A549 treated with AZD2906 at 1 μM for 4 hours (cell line): ENCODE results near the gene LRIT1. TPM values are rescaled to one million over a fixed set of nuclear protein-coding genes. Genes with fewer than 3 reads are reported as not detected.

Experiments
- total RNA-seq: library from RNA; stranded (reverse); fragments of 200-300 nt; extraction: Qiagen RNA extraction; gene quantifications from 5 replicates; pipeline ENCODE4 v1.2.3, GENCODE V29; 2022

The LRIT1 gene, protein sequence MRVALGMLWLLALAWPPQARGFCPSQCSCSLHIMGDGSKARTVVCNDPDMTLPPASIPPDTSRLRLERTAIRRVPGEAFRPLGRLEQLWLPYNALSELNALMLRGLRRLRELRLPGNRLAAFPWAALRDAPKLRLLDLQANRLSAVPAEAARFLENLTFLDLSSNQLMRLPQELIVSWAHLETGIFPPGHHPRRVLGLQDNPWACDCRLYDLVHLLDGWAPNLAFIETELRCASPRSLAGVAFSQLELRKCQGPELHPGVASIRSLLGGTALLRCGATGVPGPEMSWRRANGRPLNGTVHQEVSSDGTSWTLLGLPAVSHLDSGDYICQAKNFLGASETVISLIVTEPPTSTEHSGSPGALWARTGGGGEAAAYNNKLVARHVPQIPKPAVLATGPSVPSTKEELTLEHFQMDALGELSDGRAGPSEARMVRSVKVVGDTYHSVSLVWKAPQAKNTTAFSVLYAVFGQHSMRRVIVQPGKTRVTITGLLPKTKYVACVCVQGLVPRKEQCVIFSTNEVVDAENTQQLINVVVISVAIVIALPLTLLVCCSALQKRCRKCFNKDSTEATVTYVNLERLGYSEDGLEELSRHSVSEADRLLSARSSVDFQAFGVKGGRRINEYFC
- total RNA-seq, result not detected in 5 replicates

DNA sequence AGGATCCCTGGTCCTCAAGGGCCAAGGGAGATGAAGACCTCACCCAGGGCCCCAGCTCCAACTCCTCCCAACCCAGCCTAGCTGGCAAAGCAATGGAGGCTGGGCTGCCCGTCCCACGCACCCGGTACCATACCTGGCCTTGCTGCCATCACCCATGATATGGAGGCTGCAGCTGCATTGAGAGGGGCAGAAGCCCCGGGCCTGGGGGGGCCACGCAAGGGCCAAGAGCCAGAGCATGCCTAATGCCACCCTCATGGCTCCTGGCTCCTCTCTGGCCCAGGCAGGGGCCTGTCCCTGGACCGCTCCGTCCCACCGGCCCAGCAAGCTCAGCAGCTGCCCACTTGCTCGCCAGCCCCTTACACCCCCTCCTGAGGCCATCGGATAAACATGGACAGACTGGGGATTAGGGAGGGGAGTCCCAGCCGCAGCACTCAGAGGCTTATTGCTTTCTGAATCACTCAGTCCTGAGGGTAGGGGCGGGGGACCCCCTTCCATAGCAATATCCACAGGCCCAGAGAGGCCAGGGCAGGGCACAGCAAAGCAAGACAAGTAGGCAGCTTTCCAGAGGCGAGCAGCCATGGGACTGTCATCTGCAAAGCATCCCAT lies at the start of gene LRIT1:
Gene LRIT1 (minus strand): TSS at position 362 of the 606 bp plus-strand sequence. CDS start 107 bp downstream, at position 255.

DNA sequence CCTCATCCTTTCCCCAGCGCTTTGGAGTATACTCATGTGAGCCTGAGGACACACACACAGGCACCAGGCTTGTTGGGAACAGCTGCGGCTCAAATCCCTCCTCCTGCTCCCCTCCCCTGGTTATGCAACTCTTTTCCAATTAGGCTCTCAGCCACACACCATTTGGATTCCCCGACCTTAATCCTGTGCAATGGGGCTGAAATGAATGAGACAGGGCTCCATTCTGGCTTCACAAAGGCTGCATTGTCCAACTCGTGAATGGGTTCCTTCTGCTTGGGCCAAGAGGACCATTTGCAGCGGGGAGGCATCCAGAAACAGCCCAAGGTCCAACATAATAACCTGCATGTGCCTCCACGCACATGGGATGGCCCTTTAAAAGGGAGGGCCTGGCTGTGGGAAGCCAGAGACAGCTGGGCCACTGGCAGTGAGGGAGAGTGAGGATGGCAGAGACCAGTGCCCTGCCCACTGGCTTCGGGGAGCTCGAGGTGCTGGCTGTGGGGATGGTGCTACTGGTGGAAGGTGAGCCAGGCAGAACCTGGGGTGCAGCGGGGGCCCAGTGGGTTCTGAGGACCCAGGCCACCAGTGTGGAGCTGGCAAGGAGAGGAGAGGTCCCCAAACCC lies 3.4 kb upstream of the LRIT1 start, which contains the start of gene RGR:
Gene RGR (plus strand): TSS at position 403 of the 620 bp plus-strand sequence. CDS start 38 bp downstream, at position 441.

DNA sequence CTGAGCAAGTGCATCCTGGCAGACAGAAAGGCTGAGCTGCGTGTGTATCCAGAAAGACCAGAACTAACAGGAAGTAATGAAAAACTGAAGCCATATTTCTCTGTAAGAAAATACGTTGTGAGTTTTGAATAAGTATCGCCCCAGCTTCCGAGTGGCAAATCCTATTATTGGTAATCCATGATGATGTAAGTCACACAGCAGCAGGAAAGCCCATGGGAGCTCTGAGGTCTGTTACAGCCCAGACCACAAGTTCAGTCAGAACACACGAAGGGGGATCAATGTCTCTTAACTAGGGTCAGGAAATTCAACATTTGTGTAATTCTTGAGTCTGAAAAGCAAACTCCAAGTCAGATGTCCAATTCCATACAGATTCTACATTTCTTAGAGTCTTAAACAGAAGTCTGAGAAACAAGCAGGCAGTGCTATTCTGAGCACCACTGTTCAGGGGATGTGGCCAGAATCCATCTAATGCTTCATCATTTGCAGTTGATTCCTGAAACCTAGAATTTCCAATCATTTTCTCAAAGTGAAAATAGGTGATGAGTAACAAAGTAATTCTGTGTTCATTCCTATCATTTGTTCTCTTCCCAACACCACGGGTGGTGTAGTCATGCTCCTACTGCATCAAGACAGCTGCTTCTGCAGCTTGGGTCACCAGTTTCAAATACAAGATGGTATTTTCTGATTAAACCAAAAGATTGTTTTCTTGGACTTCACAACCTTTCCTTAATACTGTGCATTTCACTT lies 15.7 kb downstream of the LRIT1 start, which contains the start of gene LRIT2:
Gene LRIT2 (minus strand): TSS at position 118 of the 747 bp plus-strand sequence. CDS start 24 bp downstream, at position 94.

DNA sequence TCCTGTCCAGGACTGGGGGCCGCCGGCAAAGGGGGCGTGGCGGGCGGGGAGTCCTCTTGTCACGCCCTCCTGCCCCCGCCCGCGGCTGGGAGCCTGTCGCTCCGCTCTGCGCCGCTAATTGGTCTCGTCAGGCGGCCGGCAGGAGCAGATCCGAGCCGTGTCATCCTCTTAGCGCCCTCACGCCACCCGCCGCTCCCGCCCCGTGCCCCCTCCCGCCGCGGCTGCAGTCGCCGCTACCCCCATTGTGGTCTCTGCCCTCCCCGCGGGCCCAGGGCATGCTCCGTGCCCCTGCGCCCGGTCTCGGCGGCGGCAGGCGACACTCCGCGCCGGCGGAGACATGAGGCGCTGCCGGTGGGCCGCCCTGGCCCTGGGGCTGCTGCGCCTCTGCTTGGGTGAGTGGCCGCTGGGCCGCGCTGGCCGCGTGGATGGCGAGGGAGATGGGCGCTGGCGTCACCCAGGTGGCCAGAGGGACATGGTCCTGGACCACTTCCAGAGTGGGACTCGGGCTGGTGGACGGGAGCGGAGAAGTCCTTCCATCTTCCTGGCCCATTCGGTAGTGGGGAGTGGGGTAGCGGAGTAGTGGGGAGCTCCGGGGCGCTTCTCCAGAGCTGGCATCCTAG lies 46.8 kb downstream of the LRIT1 start, which contains the start of gene CDHR1:
Gene CDHR1 (plus strand): TSS at position 114 of the 620 bp plus-strand sequence. CDS start 224 bp downstream, at position 338.

Other genes with a start within 250 kb of the LRIT1 start
- gene GHITM, start 102.0 kb downstream of the LRIT1 start, total RNA-seq, result 196 to 216 TPM (median 196 TPM) in 5 replicates
- gene GPR15LG, start 67.7 kb downstream of the LRIT1 start, total RNA-seq, result not detected in 5 replicates
- gene CDHR1, start 47.0 kb downstream of the LRIT1 start, total RNA-seq, result 0.07 to 0.13 TPM (median 0.10 TPM) in 5 replicates
- gene LRIT2, start 16.0 kb downstream of the LRIT1 start, total RNA-seq, result not detected in 5 replicates
- gene RGR, start 3.5 kb upstream of the LRIT1 start, total RNA-seq, result not detected in 5 replicates
- gene CCSER2, start 87.0 kb upstream of the LRIT1 start, total RNA-seq, result 8.2 to 12.4 TPM (median 11.2 TPM) in 5 replicates